Kidney epithelial cell (primary cell): Measurements from ENCODE around the gene RFX3. TPM values are rescaled to one million over a fixed set of nuclear protein-coding genes. Genes with fewer than 3 reads are reported as not detected.

ENCODE experiments used
- DNase-seq: peaks from one replicate; pipeline ENCODE4 v3.0.0-alpha.2; 2010; ENCODE audit warnings: low read depth
- H3K27me3 ChIP-seq: 2 replicates; pipeline ENCODE4 v1.6.0; 2011; ENCODE audit warnings: low read length; ENCODE audit not compliant: control insufficient read depth, insufficient read depth
- H3K36me3 ChIP-seq: 2 replicates; pipeline ENCODE4 v1.5.1; 2011; ENCODE audit warnings: low read length; ENCODE audit not compliant: control insufficient read depth, insufficient read depth
- H3K4me3 ChIP-seq: 2 replicates; pipeline ENCODE4 v1.5.1; 2011; ENCODE audit warnings: low read depth, mild to moderate bottlenecking, control low read depth, low read length
- total RNA-seq: library from RNA; depleted of rRNA; stranded (reverse); fragments of >200 nt; gene quantifications from 2 replicates; pipeline ENCODE4 v1.2.3, GENCODE V29; 2015
- TF ChIP-seq, protein P1 (sequence below): IDR thresholded peaks from 2 replicates; pipeline ENCODE4 v1.5.1; 2011; ENCODE audit warnings: mild to moderate bottlenecking, moderate library complexity, low read length, control low read depth, inconsistent platforms; ENCODE audit not compliant: insufficient read depth, poor library complexity, severe bottlenecking

The RFX3 gene
- total RNA-seq, 1 donor from 2014 or later = 5.6 TPM

DNA sequence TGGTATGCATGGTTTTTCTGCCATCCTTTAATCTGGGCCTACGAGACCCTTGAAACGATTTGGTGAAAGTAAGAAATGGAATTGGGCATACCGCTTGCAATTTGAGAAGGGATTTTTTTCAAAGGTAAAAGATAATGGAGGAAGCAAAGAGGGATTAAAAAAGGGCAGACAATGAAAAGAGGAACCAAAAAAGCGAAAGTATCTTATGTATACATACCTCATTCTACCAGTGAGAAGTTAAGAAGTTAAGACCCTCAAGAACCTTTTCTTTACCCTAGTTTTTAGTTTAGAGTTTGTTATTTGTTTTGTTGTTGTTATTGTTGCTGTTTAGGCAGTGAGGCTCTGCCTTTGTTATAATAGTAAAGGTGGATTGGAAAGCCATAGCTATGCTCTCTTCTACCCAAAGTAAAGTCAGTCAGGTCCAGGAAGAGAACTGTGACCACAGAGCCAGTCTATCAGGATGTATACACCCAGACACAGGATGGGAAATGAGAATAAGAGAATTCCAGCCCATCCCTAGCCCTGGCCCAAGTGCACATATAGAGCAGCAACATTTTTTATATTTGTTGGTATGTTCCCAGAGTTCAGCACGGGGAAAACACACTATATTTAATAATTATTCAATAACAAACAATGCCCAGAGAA lies 166.6 kb downstream of the RFX3 start:
- Histone ChIP-seq H3K4me3 (no peak overlapping the region), H3K36me3 (no peaks in the 10 kb centered on the region), H3K27me3 (no peaks in the 10 kb centered on the region)
- DNase-seq = no peak
- TF ChIP-seq, protein P1, sequence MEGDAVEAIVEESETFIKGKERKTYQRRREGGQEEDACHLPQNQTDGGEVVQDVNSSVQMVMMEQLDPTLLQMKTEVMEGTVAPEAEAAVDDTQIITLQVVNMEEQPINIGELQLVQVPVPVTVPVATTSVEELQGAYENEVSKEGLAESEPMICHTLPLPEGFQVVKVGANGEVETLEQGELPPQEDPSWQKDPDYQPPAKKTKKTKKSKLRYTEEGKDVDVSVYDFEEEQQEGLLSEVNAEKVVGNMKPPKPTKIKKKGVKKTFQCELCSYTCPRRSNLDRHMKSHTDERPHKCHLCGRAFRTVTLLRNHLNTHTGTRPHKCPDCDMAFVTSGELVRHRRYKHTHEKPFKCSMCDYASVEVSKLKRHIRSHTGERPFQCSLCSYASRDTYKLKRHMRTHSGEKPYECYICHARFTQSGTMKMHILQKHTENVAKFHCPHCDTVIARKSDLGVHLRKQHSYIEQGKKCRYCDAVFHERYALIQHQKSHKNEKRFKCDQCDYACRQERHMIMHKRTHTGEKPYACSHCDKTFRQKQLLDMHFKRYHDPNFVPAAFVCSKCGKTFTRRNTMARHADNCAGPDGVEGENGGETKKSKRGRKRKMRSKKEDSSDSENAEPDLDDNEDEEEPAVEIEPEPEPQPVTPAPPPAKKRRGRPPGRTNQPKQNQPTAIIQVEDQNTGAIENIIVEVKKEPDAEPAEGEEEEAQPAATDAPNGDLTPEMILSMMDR = no peak

DNA sequence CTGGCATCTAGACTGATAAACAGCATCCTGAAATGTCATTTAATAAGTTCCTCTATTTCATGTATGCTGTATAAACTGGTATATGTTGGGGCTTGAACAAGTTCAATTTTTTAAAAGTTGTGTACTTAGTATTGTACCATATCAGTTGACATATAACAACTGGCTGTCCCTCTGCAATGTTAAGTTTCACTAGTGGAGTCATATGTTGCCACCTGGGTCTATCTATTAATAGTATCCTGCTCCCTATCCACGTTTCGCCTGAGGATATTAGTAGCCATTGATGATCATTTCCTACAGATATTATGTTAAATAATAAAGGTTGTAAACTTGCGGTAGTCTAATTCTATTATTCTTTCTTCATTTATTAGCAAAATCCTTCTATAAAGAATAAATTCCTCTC lies 177.6 kb downstream of the RFX3 start:
- no peaks in the 10 kb centered on the region for H3K27me3 ChIP-seq
- H3K36me3 ChIP-seq = no peaks in the 10 kb centered on the region
- TF ChIP-seq, protein P1 = no peak
- H3K4me3 ChIP-seq = no peak overlapping the region
- DNase-seq = no peak

DNA sequence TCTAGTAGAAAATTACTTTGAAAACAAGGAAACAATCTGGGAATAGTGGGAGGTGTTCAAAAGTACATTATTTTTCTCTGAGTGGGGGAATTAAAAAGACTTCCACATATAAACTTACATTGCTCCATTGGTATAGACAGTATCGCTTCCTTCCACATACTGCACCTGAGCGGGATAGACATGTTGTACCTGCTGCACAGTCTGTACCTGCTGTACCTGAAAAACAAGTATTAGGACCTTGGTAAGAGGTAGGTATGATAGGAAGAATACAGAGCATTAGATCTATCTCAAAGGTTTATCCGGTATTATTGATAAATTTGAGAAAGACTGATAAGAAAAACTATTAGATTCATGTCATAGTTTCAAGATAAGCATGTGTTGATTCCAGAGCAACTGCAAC lies 179.3 kb downstream of the RFX3 start:
- H3K36me3 ChIP-seq = no peaks in the 10 kb centered on the region

DNA sequence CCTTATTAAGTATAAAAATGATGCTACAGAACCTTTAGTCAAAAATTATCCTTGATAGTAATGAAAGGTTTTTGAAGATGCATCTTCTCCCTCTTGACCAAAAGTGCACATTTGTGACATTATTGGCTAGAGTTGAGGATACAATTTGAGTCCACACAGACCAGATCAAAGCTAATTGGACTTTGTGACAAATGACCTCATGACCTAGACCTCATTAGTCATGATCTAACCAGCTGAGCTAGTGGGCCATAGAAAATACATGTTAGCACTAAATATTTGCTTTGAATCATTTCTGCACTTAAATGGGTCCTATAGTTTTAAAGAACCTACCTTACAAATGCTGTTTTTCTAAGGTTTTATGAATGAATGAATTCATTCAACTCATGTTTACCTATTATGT lies 182.1 kb downstream of the RFX3 start:
- H3K36me3 ChIP-seq = no peaks in the 10 kb centered on the region
- TF ChIP-seq, protein P1 = no peak
- DNase-seq = no peak
- no peak overlapping the region for H3K4me3 ChIP-seq
- no peaks in the 10 kb centered on the region for H3K27me3 ChIP-seq

More for the DNA sequence above, 179.3 kb downstream of the RFX3 start:
- no peaks in the 10 kb centered on the region for H3K27me3 ChIP-seq
- H3K4me3 ChIP-seq = no peak overlapping the region
- TF ChIP-seq, protein P1 = no peak
- no peak for DNase-seq

DNA sequence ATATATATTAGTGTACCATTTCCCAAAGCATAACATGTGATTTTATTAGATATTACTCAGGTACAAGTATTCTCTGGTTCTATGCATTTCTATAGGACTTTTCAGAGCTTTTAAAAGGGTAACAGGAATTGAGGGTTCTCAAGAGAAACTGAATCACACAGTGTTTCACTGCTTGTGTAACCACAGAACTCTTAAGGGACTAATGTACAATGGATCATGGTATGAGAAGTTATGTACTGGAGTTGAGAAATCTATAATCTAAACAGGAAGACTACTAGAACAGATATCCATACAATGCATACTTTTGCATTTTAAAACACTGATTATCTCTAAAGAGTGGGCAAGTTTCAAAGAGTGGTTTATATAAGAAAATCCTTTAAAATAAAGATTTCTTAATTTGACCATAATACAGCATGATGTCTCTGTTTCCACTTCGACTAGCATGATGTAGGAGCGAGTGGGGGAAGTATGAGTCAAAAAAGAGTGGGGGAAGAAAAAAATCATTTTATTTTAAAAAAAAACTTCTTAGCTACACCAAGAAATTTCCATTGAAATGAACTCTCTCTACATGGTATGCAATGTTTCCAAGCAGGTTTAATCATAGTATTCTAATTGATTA lies 183.5 kb downstream of the RFX3 start:
- H3K36me3 ChIP-seq = no peaks in the 10 kb centered on the region
- no peak for DNase-seq

More for the DNA sequence above, 183.5 kb downstream of the RFX3 start:
- Histone ChIP-seq H3K4me3 (no peak overlapping the region), H3K27me3 (no peaks in the 10 kb centered on the region)
- TF ChIP-seq, protein P1 = no peak
